Fibroblast of mammary gland (primary cell): Measurements from ENCODE around the gene S100A13.
A peak's percentile ranks its signal among the peaks of the same experiment; 100 is the strongest.
"Not testable (repeated sequence)": the region's sequence is repeated elsewhere in the genome, so short reads cannot be mapped to it uniquely, and the experiment has no call there.

Experiments used
- DNase-seq: peaks from one replicate; pipeline ENCODE4 v3.0.0-alpha.2; 2010; ENCODE audit warnings: low read depth
- H3K4me3 ChIP-seq: 2 replicates; pipeline ENCODE4 v1.5.1; 2011; ENCODE audit warnings: low read depth, mild to moderate bottlenecking, low read length, moderate library complexity; ENCODE audit not compliant: control insufficient read depth
- TF ChIP-seq, protein P1 (sequence below): conservative IDR thresholded peaks from 2 replicates; pipeline ENCODE4 v1.5.1; 2011; ENCODE audit warnings: low read depth, low read length, inconsistent platforms; ENCODE audit not compliant: control insufficient read depth, insufficient read depth

Gene S100A13

GRCh38 chr1:153626904-153627714, at the start of gene S100A13:
TSS of gene S100A13 (minus strand) at chr1:153627505. CDS start at chr1:153626472, 1,033 bp downstream.
- DNase-seq = peak; percentile 97
- TF ChIP-seq, protein P1, sequence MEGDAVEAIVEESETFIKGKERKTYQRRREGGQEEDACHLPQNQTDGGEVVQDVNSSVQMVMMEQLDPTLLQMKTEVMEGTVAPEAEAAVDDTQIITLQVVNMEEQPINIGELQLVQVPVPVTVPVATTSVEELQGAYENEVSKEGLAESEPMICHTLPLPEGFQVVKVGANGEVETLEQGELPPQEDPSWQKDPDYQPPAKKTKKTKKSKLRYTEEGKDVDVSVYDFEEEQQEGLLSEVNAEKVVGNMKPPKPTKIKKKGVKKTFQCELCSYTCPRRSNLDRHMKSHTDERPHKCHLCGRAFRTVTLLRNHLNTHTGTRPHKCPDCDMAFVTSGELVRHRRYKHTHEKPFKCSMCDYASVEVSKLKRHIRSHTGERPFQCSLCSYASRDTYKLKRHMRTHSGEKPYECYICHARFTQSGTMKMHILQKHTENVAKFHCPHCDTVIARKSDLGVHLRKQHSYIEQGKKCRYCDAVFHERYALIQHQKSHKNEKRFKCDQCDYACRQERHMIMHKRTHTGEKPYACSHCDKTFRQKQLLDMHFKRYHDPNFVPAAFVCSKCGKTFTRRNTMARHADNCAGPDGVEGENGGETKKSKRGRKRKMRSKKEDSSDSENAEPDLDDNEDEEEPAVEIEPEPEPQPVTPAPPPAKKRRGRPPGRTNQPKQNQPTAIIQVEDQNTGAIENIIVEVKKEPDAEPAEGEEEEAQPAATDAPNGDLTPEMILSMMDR = peak; percentile 61

DNA sequence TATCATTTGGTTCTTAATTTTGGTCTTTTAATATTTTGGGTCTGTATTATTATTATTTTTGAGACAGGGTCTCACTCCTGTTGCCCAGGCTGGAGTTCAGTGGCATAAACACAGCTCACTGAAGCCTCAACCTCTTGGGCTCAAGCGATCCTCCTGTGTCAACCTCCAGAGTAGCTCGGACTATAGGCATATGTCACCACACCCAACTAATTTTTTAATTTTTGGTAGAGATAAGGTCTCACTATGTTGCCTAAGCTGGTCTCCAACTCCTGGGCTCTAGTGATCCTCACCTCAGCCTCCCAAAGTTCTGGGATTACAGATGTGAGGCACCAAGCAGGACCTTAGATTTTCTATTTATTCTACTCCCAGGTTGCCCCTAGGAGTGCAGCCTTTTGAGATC, 46.2 kb upstream of the S100A13 start:
- no peak for DNase-seq
- H3K4me3 ChIP-seq = no peak overlapping the region
- TF ChIP-seq, protein P1 = no peak

More at GRCh38 chr1:153626904-153627714, at the start of gene S100A13:
- peak within 1 kb of the TSS; percentile 87 for H3K4me3 ChIP-seq

DNA sequence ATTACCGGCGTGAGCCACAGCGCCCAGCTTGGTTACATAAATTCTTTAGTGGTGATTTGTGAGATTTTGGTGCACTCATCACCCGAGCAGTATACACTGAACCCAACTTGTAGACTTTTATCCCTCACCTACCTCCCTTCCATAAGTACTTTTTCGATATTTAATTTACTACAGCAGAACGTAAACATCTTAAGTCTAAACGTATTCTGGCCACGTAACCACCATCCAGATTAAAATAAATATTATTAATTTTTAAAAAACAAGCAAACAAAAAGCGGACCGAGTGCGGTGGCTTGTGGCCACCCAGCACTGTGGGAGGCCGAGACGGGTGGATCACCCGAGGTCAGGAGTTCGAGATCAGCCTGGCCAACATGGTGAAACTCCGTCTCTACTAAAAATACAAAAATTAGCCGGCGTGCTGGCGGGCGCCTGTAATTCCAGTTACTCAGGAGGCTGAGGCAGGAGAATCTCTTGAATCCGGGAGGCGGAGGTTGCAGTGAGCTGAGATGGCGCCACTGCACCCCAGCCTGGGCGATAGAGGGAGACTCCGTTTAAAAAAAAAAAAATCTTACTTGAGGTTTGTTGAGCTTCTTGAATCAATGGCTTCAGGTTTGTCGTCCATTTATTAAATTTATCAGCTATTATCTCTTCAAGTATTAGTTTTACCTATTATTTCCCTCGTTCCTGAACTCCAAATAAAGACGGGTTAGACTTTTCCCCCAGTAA, 44.5 kb upstream of the S100A13 start:
- DNase-seq = peak; percentile 74
- H3K4me3 ChIP-seq = peak overlapping the region; percentile 46

- peak within 1 kb of the TSS; percentile 97 for H3K4me3 ChIP-seq
- TF ChIP-seq, protein P1 = peak; percentile 24
- DNase-seq = peak; percentile 100
Measured at GRCh38 chr1:153670859-153671627, 43.7 kb upstream of the S100A13 start, which contains the start of gene ILF2. TSS of gene ILF2 (minus strand) at chr1:153670993. CDS start at chr1:153670922, 71 bp downstream.

DNA sequence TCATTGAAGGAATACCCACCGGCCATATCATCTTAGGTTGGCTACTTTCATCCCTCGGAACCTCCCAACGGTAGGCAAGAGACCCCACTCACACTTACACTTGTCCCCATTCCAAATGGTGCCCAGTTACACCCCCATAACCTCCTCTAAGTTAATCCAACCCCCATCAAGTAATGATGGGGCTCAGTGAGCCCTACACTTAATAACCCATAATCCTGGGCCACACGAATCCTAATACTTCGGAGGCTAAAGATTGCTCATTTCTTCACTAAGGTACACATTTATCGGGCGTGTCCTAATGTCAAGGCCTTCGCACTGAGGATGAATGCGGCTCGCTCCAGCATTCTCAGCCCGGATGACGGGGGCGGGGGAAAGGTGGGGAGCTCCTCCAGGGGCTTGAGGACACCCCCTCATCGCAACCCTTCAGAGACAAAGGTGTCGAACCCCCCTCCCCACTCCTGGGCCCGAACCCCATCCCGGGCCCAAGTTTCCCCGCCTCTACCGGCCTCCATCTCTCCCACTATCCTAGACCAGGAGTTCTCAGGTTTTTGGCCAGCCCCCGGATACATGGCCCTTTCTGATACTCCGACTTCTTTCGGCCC, 43.1 kb upstream of the S100A13 start:
- peak overlapping the region; percentile 97 for H3K4me3 ChIP-seq
- TF ChIP-seq, protein P1 = no peak
- DNase-seq = no peak

GRCh38 chr1:153669606-153670005, 42.3 kb upstream of the S100A13 start:
- H3K4me3 ChIP-seq = peak overlapping the region; percentile 97
- no peak for DNase-seq
- TF ChIP-seq, protein P1 = no peak

GRCh38 chr1:153668672-153669071, 41.4 kb upstream of the S100A13 start:
- H3K4me3 ChIP-seq, DNase-seq: not testable (repeated sequence)
